Activated CD8-positive, alpha-beta memory T cell treated with anti-CD3 and anti-CD28 coated beads, Interleukin-2, amount 50 U/mL, for 4 hours (primary cell): Measurements from ENCODE around the gene MAGEL2.
"Not testable (repeated sequence)": the region's sequence is repeated elsewhere in the genome, so short reads cannot be mapped to it uniquely, and the experiment has no call there.

Experiments
- DNase-seq: peaks from one replicate; pipeline ENCODE4 v3.0.0-alpha.2; 2020

MAGEL2 gene

DNA sequence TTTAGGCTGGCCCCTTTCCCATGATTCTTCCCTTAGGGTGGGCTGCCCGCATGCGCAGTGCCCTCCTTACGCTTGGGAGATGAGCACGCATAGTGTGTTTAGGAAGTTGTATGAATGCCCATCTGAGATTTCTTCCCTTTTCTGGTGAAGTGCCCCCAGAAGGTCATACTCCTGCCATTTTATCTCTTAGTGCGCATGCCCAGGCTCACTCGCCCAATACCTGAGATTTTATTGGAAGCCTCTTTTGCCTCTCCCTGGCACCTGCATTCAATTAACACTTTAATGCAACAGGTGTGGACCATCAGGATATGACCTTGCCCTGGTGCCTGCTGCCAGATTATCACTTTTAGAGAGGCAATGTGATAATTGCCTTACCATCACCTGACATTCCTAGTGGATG is 45.5 kb downstream of the MAGEL2 start:
- DNase-seq: no peak

DNA sequence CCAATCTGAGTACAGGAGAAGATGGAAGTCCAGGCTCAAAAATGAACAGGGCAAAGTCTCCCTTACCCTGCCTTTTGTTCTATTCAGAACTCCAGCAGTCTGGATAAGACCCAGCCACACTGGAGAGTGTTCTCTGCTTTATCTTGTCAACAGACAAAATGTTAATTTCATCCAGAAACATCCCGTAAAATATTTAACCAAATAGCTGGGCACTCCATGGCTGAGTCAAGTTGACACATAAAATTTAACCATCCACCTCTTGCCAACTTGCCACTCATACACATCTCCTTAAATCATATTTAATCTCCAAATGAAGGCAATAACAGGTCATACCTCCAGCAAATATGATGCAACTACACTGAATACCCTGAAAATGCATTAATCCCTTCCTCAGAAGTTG is 48.6 kb downstream of the MAGEL2 start:
- no peak for DNase-seq

DNA sequence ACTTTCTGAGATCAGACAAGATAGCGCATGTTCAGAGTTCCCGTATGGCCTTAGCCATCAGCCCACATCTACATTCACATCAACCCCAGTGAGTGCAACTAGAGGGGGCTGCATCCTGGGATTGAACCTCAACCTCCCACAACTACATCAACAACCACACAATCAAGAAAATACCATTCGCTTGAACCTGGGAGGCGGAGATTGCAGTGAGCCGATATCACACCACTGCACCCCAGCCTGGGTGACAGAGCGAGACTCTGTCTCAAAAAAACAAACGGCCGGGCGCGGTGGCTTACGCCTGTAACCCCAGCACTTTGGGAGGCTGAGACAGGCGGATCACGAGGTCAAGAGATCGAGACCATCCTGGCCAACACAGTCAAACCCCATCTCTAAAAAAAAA is 50.4 kb downstream of the MAGEL2 start:
- DNase-seq: not testable (repeated sequence)

DNA sequence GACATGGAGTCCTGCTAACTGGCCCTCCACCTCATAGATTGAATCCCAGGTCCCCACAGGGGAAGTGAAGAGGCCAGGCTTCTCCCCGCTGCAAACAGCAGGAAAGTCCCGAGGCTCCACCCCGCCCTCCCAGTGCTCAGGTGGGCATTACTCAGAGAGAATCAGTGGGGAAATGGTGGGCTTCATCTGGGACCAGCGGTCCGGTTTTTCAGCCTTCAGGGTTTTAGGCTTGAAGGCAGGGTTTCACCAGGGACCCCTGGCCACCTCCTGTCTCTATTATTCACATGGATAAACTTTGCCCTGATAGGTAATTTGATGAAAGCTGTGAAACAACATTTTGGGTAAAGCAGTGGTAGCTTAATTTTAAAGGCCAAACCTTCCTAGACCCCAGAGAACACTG is 50.9 kb downstream of the MAGEL2 start:
- no peak for DNase-seq

DNA sequence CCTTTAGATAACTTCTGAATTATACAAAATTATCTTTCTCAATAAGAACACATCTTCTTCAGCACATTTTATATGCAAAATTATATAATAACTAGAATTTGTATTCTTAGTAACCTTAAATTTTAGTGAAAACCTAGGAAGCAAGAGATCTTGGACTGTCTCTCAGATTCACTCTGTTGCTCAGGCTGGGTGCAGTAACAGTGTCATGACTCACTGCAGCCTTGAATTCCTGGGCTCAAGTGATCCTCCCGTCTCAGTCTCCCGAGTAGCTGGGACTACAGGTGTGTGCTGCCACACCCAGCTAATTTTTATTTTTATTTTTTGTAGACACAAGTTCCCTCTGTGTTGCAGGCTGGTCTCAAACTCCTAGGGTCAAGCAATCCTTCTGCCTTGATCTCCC is 52.3 kb downstream of the MAGEL2 start:
- no peak for DNase-seq

DNA sequence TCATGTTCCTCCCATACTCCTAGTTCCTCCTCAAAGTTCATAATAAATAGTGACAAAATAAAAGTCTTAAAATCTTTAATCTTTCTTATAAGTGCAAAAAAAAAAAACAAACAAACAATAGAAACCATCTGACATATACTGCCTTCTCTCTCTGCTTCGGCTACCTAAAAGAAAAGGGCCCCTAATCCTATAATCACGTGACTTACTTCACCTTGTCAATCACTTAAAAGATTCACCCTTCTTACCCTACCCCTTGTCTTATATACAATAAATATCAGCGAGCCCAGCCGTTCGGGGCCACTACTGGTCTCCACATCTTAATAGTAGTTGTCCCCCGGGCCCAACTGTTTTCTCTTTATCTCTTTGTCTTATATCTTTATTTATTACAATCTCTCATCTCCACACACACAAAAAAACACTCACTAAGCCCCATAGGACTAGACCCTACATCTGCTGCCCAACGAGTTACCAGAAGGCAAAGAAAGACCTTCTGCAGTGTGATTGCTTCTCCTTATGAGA is 53.4 kb downstream of the MAGEL2 start:
- DNase-seq: no peak
